OCI-LY7 (cell line): ENCODE results near the gene TAS1R2. TPM values are rescaled to one million over a fixed set of nuclear protein-coding genes. Genes with fewer than 3 reads are reported as not detected.

Source experiments
- BruUV-seq: library from RNA; stranded (reverse); fragments of 400-500 nt; replicated peaks from 2 replicates; lab custom pipeline; 2021; lab: Mats Ljungman, UMichigan
- CTCF ChIA-PET: fragments of 300-600 bp; sonication (Branson Sonifier 250); formaldehyde crosslinking; loops from one replicate; lab custom pipeline; 2022; ENCODE audit warnings: antibody characterized with exemption; ENCODE audit not compliant: unreplicated experiment; lab: Charles Lee
- POLR2A ChIA-PET: fragments of 300-600 bp; sonication (Branson Sonifier 250); formaldehyde crosslinking; loops from one replicate; lab custom pipeline; 2022; ENCODE audit warnings: antibody characterized with exemption; lab: Charles Lee
- DNase-seq: peaks from one replicate; pipeline ENCODE4 v3.0.0-alpha.2; 2015; ENCODE audit warnings: low spot score
- H2AFZ ChIP-seq: fragments of 200-600 bp; sonication (generic), shearing (Covaris generic); 2 replicates; pipeline ENCODE4 v1.6.1; 2014; ENCODE audit warnings: mild to moderate bottlenecking, antibody characterized with exemption, low read length, moderate library complexity
- H3K27ac ChIP-seq: fragments of 200-600 bp; sonication (generic); 2 replicates; pipeline ENCODE4 v1.5.1; 2014; ENCODE audit warnings: mixed run types, low read depth, mild to moderate bottlenecking, moderate library complexity, low read length, inconsistent platforms; ENCODE audit not compliant: poor library complexity, severe bottlenecking
- H3K36me3 ChIP-seq: fragments of 200-600 bp; sonication (generic); 2 replicates; pipeline ENCODE4 v1.6.1; 2014; ENCODE audit warnings: mild to moderate bottlenecking, antibody characterized with exemption, low read length, moderate library complexity, mixed read lengths; ENCODE audit not compliant: insufficient read depth
- H3K4me1 ChIP-seq: fragments of 200-600 bp; sonication (generic); 2 replicates; pipeline ENCODE4 v1.5.1; 2014; ENCODE audit warnings: mild to moderate bottlenecking, low read length; ENCODE audit not compliant: insufficient read depth, poor library complexity, severe bottlenecking
- H3K4me2 ChIP-seq: fragments of 200-600 bp; sonication (generic); 2 replicates; pipeline ENCODE4 v1.6.1; 2014; ENCODE audit warnings: mild to moderate bottlenecking, low read length
- H3K4me3 ChIP-seq: fragments of 200-600 bp; sonication (generic); 2 replicates; pipeline ENCODE4 v1.5.1; 2014; ENCODE audit warnings: mild to moderate bottlenecking, low read depth, low read length; ENCODE audit not compliant: poor library complexity, severe bottlenecking
- H3K79me2 ChIP-seq: fragments of 200-600 bp; sonication (generic); 2 replicates; pipeline ENCODE4 v1.6.1; 2016; ENCODE audit warnings: low read depth, mild to moderate bottlenecking, low read length, moderate library complexity, mixed read lengths; ENCODE audit not compliant: insufficient read depth
- H3K9me2 ChIP-seq: fragments of 200-600 bp; sonication (generic); 2 replicates; pipeline ENCODE4 v1.6.1; 2016; ENCODE audit warnings: mild to moderate bottlenecking, low read length, mixed read lengths; ENCODE audit not compliant: insufficient read depth
- H3K9me3 ChIP-seq: fragments of 200-600 bp; sonication (generic); 2 replicates; pipeline ENCODE4 v1.6.1; 2014; ENCODE audit warnings: mild to moderate bottlenecking, mixed run types, low read length, mixed read lengths
- H4K20me1 ChIP-seq: fragments of 200-600 bp; sonication (generic); 2 replicates; pipeline ENCODE4 v1.6.1; 2014; ENCODE audit warnings: mild to moderate bottlenecking, antibody characterized with exemption, low read length, moderate library complexity, mixed read lengths; ENCODE audit not compliant: insufficient read depth
- CTCF ChIP-seq: fragments of 200-600 bp; sonication (generic); conservative IDR thresholded peaks from 2 replicates; pipeline ENCODE4 v1.5.1; 2014; ENCODE audit warnings: mild to moderate bottlenecking, antibody characterized with exemption, low read length, moderate library complexity, mixed read lengths
- EZH2phosphoT487 ChIP-seq: fragments of 200-600 bp; sonication (generic); IDR thresholded peaks from 2 replicates; pipeline ENCODE4 v1.6.1; 2018; ENCODE audit warnings: low read depth, borderline replicate concordance, mild to moderate bottlenecking, mixed run types, antibody characterized with exemption, low read length, moderate library complexity, mixed read lengths
- intact Hi-C: fragments of 100-400 bp; cut with micrococcal nuclease; formaldehyde crosslinking; loops from one replicate; pipeline ENCODE4 v1.10.0; 2022; ENCODE audit not compliant: unreplicated experiment
- total RNA-seq, 2 experiments: library from RNA; depleted of rRNA in 1 of 2; stranded (reverse); fragments of >200 nt in 1 of 2; shearing (Covaris generic) in 1 of 2; gene quantifications; 2 replicates each; pipeline ENCODE4 v1.2.3, GENCODE V29; 2014 to 2022

The TAS1R2 gene
- total RNA-seq, 2 experiments from 2014 or later = not detected

- H4K20me1 ChIP-seq = no peaks in the 10 kb centered on the region
- POLR2A ChIA-PET = no interaction called here
- H3K9me2 ChIP-seq = no peaks in the 10 kb centered on the region
- no peak for DNase-seq
- CTCF ChIA-PET = no interaction called here
- no peak overlapping the region for H3K27ac ChIP-seq
- no peaks in the 10 kb centered on the region for H3K9me3 ChIP-seq
- H3K4me3 ChIP-seq = no peak overlapping the region
- H3K4me1 ChIP-seq = no peaks in the 10 kb centered on the region
- no peaks in the 10 kb centered on the region for H3K79me2 ChIP-seq
- BruUV-seq = no TSS peak
- TF ChIP-seq EZH2phosphoT487 (no peak), CTCF (no peak)
- intact Hi-C loops = no loop called here
- H3K4me2 ChIP-seq = no peak overlapping the region
- no peak overlapping the region for H2AFZ ChIP-seq
- H3K36me3 ChIP-seq = no peaks in the 10 kb centered on the region
These were observed 49.2 kb downstream of the TAS1R2 start for GRCh38 chr1:18809953-18810899.

GRCh38 chr1:18808550-18808949 lies 50.9 kb downstream of the TAS1R2 start:
- H3K4me2 ChIP-seq = no peak overlapping the region
- no peak for DNase-seq
- H4K20me1 ChIP-seq = no peaks in the 10 kb centered on the region

More at GRCh38 chr1:18808550-18808949, 50.9 kb downstream of the TAS1R2 start:
- H3K9me2 ChIP-seq = no peaks in the 10 kb centered on the region
- TF ChIP-seq EZH2phosphoT487 (no peak), CTCF (no peak)
- ChIA-PET POLR2A (no interaction called here), CTCF (no interaction called here)
- no peaks in the 10 kb centered on the region for H3K9me3 ChIP-seq
- no peak overlapping the region for H2AFZ ChIP-seq
- intact Hi-C loops = no loop called here
- no peak overlapping the region for H3K27ac ChIP-seq
- no peaks in the 10 kb centered on the region for H3K36me3 ChIP-seq
- no peaks in the 10 kb centered on the region for H3K4me1 ChIP-seq
- H3K4me3 ChIP-seq = no peak overlapping the region
- no TSS peak for BruUV-seq
- H3K79me2 ChIP-seq = no peaks in the 10 kb centered on the region
